GM18499 (cell line): ENCODE measurements around the gene NANOG.
"Not testable (repeated sequence)": the region's sequence is repeated elsewhere in the genome, so short reads cannot be mapped to it uniquely, and the experiment has no call there.

ENCODE experiments used
- ATAC-seq: cut with Tn5 transposase; IDR thresholded peaks from one replicate; pipeline ENCODE4 v1.9.1; 2021; ENCODE audit warnings: moderate number of reproducible peaks; ENCODE audit not compliant: insufficient read depth, unreplicated experiment

Gene NANOG

DNA sequence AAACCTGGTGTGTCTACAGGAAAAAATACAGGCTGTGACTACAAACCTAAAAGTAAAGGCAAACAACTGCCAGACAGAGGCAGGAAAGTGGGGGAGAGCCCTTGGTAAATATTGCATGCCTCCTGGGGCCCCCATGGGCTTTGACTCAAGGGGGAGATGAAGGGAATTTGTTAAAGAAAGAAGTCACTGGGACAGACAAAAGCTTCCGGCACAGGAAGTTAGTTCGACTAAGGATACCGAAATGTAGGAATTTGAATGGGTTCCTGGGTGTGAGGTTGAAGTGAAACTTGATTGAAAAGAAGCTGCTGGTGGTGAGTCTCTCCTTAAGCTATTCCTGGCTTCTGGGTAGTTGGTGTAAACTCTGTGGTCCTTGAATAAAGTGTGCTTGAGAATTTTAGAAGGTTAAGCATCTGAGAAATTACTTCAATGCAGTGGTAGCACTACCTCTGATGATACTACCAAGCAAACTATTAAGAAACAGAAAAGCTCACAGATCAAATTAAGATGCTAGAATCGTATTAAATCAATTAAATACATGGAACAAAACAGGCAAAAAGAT lies 9.6 kb downstream of the NANOG start:
- ATAC-seq, result not testable (repeated sequence)

- ATAC-seq, result no peak
Measured at GRCh38 chr12:7801460-7801859, 12.3 kb downstream of the NANOG start.

DNA sequence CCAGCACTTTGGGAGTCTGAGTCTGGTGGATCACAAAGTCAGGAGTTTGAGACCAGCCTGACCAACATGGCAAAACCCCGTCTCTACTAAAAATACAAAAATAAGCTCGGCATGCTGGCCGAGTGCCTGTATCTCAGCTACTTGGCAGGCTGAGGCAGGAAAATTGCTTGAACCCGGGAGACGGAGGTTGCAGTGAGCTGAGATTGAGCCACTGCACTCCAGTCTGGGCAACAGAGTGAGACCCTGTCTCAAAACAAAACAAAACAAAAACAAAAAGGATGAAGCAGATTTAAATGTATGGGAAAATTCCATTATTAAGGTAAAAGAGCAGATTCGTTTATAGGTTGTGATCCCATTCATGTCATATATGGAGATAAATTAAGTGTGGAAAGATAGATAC lies 17.1 kb downstream of the NANOG start:
- not testable (repeated sequence) for ATAC-seq

DNA sequence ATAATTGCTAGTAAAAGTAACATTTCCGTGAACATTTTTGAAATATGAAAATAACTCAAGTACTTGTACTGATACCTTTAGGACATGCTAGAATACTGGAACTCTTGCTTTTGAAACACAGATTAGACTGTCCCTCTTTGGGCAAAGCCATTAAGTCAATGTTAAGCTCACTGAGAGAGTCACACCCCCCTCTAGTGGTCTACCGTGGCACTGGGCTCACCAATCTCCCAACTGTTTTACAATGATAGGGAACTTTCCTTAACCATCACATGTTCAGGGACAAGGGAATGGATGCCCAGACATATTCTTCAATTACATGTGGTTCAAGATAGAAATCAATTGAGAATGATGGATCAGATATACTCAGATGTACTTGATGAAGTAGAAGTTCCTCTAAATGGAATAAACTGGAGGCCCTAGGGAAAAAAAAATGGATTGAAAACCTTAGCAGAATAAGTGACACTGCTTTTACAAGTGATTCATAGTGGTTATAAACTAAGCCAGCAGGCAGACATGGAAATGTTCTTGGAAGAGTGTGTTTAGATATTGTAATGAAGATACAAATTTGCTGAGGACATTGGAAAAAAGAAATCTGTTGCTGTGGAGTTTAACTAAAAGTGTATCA lies 17.8 kb downstream of the NANOG start:
- no peak for ATAC-seq

DNA sequence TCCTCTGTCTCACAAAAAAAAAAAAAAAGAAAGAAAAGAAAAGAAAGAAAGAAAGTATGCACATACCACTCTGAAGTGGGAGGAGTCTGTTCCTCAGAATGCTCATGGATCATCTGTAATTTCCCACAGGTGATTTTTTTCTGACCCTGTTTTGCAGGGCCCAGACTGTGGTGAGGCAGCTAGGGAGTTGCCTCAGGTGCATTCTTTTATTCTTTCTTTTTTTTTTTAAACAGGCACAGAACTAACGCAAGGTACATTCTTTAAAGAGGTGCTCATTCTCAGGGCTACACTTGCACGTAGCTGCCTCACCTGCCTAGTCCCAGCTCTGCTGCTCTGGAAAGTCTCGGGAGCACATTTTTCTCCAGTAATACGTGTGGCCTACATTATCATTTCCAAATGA lies 36.6 kb downstream of the NANOG start:
- ATAC-seq, result not testable (repeated sequence)

DNA sequence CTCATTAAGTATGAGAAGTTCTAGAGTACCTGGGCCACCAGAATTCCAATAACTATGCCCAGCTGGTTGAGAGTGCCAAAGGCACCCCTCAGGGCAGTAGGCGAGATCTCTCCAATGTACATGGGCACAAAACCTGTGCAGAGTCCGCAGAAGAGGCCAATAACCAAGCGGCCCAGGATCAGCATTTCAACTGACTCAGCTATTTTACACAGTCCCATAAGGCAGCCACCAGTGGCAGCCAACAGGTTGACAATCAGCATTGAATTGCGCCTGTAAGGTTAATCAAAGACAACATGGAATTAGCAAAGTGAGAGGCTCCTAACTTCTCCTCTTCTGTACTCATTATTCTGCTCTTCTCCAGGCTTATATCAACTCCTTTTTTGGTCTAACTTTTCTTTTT lies 40.5 kb downstream of the NANOG start:
- ATAC-seq, result not testable (repeated sequence)

DNA sequence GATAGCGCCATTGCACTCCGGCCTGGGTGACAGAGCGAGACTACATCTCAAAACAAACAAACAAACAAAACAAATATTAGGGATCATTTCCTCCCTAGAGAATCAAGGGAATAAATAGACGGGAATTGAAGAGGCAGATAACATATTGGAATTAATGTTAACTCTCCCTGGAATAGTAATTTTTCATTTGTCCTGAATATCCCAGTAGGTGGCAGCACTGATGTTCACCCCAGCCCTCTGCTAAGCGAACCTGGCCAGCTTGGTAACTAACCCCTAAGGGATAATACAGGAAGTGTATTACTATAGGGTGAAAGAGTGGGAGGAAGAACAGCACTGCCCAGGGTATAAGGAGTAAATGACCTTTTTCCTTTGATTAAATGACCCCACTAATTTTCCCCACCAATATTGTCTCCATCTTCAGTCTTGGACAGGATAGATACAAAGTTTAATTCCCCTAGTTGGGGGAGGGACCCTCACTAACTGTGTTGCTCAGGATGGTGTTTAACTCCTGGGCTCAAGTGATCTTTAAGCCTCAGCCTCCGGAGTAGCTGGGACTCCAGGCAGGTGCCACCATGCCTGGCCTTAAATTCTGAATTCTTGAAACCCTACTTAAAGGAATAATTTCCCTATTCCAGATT lies 43.0 kb downstream of the NANOG start:
- no peak for ATAC-seq

DNA sequence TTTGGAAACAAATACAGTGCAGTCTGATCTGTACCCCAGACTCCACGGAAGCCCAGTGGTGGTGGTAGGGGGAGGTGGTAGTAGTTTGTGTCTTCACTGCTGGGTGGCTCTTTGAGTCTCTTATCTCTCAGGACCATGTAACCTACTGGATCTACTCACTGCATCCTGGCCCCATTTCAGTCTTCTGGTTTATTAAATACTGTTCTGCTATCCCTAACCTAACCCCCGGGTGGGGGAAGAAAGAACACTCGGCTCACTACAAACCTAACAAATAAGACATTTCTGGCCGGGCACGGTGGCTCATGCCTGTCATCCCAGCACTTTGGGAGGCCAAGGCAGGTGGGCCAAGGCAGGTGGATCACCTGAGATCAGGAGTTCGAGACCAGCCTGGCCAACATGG lies 44.0 kb downstream of the NANOG start:
- not testable (repeated sequence) for ATAC-seq

DNA sequence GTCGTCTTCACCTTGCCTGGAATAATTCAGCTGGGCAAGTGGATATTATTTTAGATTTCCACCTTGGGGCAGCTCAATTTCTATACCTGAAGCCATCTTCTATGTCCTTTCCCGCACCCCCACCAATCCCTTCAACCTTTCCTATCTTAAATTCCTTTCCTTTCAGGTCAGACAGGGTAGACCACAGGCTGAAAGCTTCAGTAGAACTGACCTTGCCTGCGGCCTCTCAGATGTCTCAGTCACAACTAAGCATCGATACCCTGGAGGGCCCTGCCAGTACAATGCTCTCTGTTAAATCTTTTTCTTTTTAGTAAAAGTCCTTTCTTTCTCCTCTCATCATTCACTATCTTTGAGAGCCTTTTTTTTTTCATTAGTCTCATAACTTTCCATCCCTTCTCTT lies 44.6 kb downstream of the NANOG start:
- no peak for ATAC-seq

- ATAC-seq, result no peak
Measured at GRCh38 chr12:7834701-7835100, 45.5 kb downstream of the NANOG start.

GRCh38 chr12:7835116-7835515 lies 45.9 kb downstream of the NANOG start:
- ATAC-seq, result no peak

GRCh38 chr12:7835766-7836165 lies 46.6 kb downstream of the NANOG start:
- no peak for ATAC-seq

- no peak for ATAC-seq
Measured at GRCh38 chr12:7837366-7837765, 48.2 kb downstream of the NANOG start.

DNA sequence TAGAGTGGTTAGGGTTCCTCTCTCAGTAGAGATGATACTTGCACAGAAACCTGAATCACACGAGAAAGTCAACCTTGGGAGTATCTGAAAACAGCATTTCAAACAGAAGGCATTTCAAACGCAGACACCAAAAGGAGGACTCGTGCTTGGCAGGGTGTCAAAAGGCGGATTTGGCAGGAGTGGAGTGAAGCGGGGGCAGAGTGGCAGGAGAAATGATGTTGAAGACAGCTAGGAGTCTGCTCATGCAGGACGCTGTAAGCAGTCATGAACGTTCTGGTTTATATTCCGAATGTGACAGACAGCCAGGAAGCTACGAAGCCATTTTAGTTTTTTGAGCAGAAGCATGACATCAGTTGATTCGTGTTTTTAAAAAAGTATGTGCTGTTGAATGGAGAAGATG lies 50.0 kb downstream of the NANOG start:
- ATAC-seq, result not testable (repeated sequence)

- ATAC-seq, result not testable (repeated sequence)
Measured at GRCh38 chr12:7839848-7840247, 50.6 kb downstream of the NANOG start.

GRCh38 chr12:7842444-7842843 lies 53.2 kb downstream of the NANOG start:
- ATAC-seq, result not testable (repeated sequence)

DNA sequence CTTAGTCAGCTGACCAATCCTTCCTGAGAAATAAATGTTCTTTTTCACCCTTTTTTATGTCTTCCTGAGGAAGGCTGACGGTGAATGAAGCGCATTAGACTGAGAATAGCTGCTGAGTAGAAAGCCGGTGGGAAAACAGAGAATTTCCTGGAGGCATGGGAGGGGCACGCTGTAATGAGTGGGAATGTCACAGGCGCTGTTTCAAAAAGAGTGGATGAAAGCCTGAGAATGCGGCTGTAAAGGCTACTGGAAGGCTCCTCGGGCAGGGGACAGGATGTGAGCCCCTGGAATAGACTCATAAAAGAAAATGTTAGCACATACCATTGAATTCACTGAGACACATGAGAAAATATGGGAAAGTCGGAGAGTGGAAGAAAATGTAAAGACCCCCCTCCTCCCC lies 53.9 kb downstream of the NANOG start:
- ATAC-seq, result not testable (repeated sequence)

DNA sequence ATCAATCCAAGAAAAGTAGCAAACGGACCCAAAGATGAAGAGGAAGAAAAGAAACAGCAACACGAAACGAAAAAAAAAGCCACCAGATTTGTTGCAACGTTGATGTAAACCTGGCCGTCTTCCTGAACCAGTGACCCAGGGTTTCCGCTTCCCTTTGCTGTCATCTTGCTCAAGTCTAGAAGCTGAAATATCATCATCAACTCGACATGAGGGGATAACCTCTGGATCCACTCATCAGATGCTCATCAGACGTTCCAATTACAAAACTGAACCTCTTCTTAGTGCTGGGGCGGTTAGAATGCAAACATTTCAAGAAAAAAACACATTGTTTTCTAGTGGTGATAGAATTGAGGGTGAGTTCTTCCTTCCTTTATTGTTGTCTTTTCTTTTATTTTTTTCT lies 54.4 kb downstream of the NANOG start:
- not testable (repeated sequence) for ATAC-seq

DNA sequence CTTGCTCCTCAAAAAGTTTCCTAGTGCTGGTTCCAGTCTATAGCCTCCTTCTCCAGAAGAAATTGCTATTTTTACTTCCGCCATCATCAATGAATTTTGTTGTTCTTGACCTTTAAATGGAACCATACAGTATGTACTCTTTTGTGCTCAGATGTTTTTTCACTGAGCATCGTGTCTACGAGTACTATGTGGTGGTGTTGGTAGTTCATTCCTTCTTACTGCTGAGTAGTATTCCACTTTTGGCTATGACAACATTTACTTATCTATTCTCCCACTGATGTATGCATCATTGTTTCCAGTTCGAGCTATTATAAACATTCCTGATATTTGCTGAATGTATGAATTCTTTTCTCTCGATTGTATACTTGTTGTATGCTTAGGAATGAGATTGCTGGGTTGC lies 54.9 kb downstream of the NANOG start:
- ATAC-seq, result no peak

DNA sequence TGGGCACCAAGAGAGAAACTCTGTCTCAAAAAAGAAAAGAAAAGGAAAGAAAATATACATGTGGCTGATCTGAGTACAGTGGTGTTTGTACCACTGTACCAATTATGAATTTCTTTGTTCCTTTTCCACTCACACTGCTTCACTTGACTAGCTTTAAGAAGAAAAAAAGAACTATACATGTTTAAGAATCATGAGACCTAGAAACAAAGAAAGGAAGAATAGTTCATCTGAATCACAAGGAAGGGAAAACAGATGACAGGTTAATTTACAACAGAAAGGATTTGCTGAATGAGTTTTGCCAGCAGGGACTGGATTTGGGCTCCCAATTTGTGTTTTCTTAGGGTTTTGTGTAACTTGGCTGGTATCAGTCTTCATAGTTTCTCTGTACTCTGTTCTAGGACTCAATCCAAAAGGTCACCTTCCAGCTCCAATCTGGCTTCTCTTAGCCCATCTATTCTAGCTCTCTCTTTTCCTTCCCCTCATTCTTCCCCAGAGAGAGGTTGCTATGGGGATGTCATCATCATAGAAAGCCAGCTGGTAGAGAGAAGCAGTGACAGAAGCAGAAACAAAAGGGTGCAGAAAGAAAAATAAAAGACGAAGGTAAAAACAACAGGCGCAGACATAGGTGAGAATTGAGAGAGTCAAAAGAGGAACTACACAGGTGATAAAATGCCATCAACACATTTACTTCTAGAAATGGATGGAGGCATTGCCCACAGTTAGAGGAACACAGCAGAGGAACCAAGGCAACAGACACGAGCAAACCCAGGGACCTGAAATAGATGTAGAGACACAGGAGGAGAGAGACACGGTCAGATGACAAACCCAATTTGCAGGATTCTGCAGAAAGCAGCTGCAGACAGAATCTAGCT lies 58.3 kb downstream of the NANOG start:
- not testable (repeated sequence) for ATAC-seq

DNA sequence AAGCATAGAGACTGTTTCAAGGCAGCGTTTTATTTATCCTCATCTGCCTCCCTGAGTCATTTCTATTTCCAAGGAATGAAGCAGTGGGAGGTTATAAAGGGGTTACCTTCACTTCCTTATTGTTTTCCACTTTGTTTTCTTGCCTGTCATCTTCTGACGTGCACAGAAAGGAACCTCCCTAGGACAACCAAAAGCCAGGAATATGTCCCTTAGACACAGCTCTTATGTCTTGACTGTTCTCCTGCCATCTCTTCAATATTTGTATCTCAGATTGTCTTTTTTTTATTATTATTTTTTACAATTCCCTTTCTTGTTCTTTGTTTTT lies 58.9 kb downstream of the NANOG start:
- ATAC-seq, result not testable (repeated sequence)
